Stimulated activated CD8-positive, alpha-beta memory T cell treated with anti-CD3 and anti-CD28 coated beads, Interleukin-7, amount 100 ng/mL, for 4 hours (primary cell): Measurements from ENCODE around the gene ECPAS.
"Not testable (repeated sequence)": the region's sequence is repeated elsewhere in the genome, so short reads cannot be mapped to it uniquely, and the experiment has no call there.

Experiments
- DNase-seq, 2 donors: peaks; one replicate each; pipeline ENCODE4 v3.0.0-alpha.2; 2020; ENCODE audit warnings: low read depth in 2 of 2

Gene ECPAS

GRCh38 chr9:111483858-111484571 lies at the start of gene ECPAS:
ECPAS (minus strand) TSS chr9:111484383; CDS start chr9:111472918, 11,465 bp downstream.
- peak; percentile 39 to 70 for DNase-seq

GRCh38 chr9:111533099-111533790 lies 49.1 kb upstream of the ECPAS start:
- no peak for DNase-seq

GRCh38 chr9:111531716-111532115 lies 47.5 kb upstream of the ECPAS start:
- DNase-seq, result no peak

- DNase-seq, result no peak
Observed at GRCh38 chr9:111529787-111530186, 45.6 kb upstream of the ECPAS start.

- no peak for DNase-seq
Observed at GRCh38 chr9:111527347-111527746, 43.2 kb upstream of the ECPAS start.

GRCh38 chr9:111525056-111525977 lies 41.1 kb upstream of the ECPAS start, which contains the start of gene ZNF483:
ZNF483 (plus strand) TSS chr9:111525179; CDS start chr9:111527396, 2,217 bp downstream.
- peak; percentile 65 to 66 for DNase-seq

- DNase-seq, result no peak
Observed at GRCh38 chr9:111524731-111525055, 40.5 kb upstream of the ECPAS start.

- DNase-seq, result no peak
Observed at GRCh38 chr9:111516061-111516465, 31.9 kb upstream of the ECPAS start.

GRCh38 chr9:111514967-111515366 lies 30.8 kb upstream of the ECPAS start:
- DNase-seq, result no peak

GRCh38 chr9:111511581-111511980 lies 27.4 kb upstream of the ECPAS start:
- DNase-seq, result not testable (repeated sequence)

GRCh38 chr9:111502506-111502905 lies 18.3 kb upstream of the ECPAS start:
- no peak for DNase-seq

- DNase-seq, result no peak
Observed at GRCh38 chr9:111501648-111502047, 17.5 kb upstream of the ECPAS start.

GRCh38 chr9:111501005-111501562 lies 16.9 kb upstream of the ECPAS start:
- DNase-seq, result no peak

GRCh38 chr9:111497196-111497595 lies 13.0 kb upstream of the ECPAS start:
- DNase-seq, result not testable (repeated sequence)

- DNase-seq, result no peak
Observed at GRCh38 chr9:111484572-111484894, 350 bp upstream of the ECPAS start.

GRCh38 chr9:111483439-111483857 lies 735 bp downstream of the ECPAS start:
- peak; percentile 11 to 54 for DNase-seq

- DNase-seq, result peak; percentile 27 to 58
Observed at GRCh38 chr9:111482694-111483438, 1.3 kb downstream of the ECPAS start.

GRCh38 chr9:111481885-111482636 lies 2.1 kb downstream of the ECPAS start:
- DNase-seq, result no peak

GRCh38 chr9:111477677-111478076 lies 6.5 kb downstream of the ECPAS start:
- DNase-seq, result no peak

- DNase-seq, result no peak
Observed at GRCh38 chr9:111475195-111475594, 9.0 kb downstream of the ECPAS start.

GRCh38 chr9:111474385-111474784 lies 9.8 kb downstream of the ECPAS start:
- DNase-seq, result no peak
